Measurements from ENCODE around the gene RTN4RL2.

- no peak for TF ChIP-seq POLR2A (IDR thresholded peaks at IDR 0.05; ENCODE audit: low read length)
- no peak for TF ChIP-seq GATA1 (IDR thresholded peaks at IDR 0.05; ENCODE audit: low read depth, low read length)
Observed at GRCh38 chr11:57430952-57431351, 29.4 kb upstream of the RTN4RL2 start.
